H1 (cell line): ENCODE measurements around the gene ZNF546. TPM values are rescaled to one million over a fixed set of nuclear protein-coding genes. Genes with fewer than 3 reads are reported as not detected.

Experiments used
- ATF2 ChIP-seq: IDR thresholded peaks from 2 replicates; pipeline ENCODE4 v1.6.1; 2012; ENCODE audit warnings: low read length, inconsistent platforms
- CBX5 ChIP-seq: fragments of 300-800, 300-1000 bp; sonication (generic); IDR thresholded peaks from 2 replicates; pipeline ENCODE4 v1.7.1; 2016; ENCODE audit warnings: antibody characterized with exemption, low read length, low read depth
- E2F6 ChIP-seq: IDR thresholded peaks from 2 replicates; pipeline ENCODE4 v1.6.1; 2012; ENCODE audit warnings: inconsistent platforms
- POLR2AphosphoS5 ChIP-seq: IDR thresholded peaks from 2 replicates; pipeline ENCODE4 v1.6.1; 2011; ENCODE audit warnings: low read depth, low read length
- polyA plus RNA-seq, 7 experiments: library from polyadenylated mRNA; depleted of rRNA in 3 of 7; stranded (reverse) in 5 of 7; unstranded in 2 of 7; fragments of >200 nt in 5 of 7; fragments of 200-250 nt in 2 of 7; gene quantifications; 1 replicate in 5 of 7; 2 replicates in 1 of 7; 4 replicates in 1 of 7; pipeline versions ENCODE4 v1.2.1 to v1.2.3, GENCODE V29; 2011 to 2013; ENCODE audit warnings: missing spikeins in 2 of 7, mixed read lengths in 2 of 7
- total RNA-seq: library from RNA; stranded (reverse); fragmentation: NEBNext Ultra II Directional; extraction: Animal tissue kit (Norgen Biotek cat#: 25700); gene quantifications from 2 replicates; pipeline ENCODE4 v1.2.1, GENCODE V29; 2021

Gene ZNF546
- total and polyA plus RNA-seq, 2 of the 8 experiments (the other 6 are each of a cell fraction or from before 2014, with no cell fraction given), result 0.21 to 1.1 TPM

DNA sequence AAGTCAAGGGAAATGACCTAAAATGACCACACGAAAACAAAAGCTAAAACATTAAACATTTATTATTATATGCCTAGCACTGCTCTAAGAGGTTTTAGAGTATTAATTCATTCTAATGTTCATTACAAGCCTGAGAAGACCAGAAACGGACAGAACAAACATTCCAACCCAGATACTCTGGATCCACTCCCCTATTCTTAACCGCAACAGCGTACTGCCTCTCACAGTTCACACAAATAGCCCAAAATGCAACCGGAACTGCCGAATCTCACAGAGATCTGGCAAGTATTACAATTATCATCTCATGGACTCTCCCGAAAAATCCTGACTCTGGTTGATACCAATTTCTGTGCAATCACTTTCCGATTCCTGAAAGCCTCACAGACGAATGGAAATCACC lies 57.8 kb downstream of the ZNF546 start (continued):
- no peak for TF ChIP-seq CBX5
- no peak for TF ChIP-seq ATF2
- TF ChIP-seq POLR2AphosphoS5, result no peak
- TF ChIP-seq E2F6, result no peak
